Left ventricle myocardium inferior (tissue), 1 donor: ENCODE measurements around the gene CCDC194. TPM values are rescaled to one million over a fixed set of nuclear protein-coding genes. Genes with fewer than 3 reads are reported as not detected.

Experiments used
- DNase-seq: peaks from one replicate; pipeline ENCODE4 v3.0.0-alpha.2; 2020
- H3K27ac ChIP-seq: fragments of 200-600 bp; replicated peaks from 2 replicates; pipeline ENCODE4 v1.8.0; 2021
- H3K27me3 ChIP-seq: fragments of 200-600 bp; 2 replicates; pipeline ENCODE4 v1.8.0; 2021; ENCODE audit warnings: low read depth
- H3K36me3 ChIP-seq: fragments of 200-600 bp; 2 replicates; pipeline ENCODE4 v1.8.0; 2021
- H3K4me1 ChIP-seq: fragments of 200-600 bp; 2 replicates; pipeline ENCODE4 v1.8.0; 2021
- H3K4me3 ChIP-seq: fragments of 200-600 bp; 2 replicates; pipeline ENCODE4 v1.8.0; 2021; ENCODE audit warnings: mild to moderate bottlenecking, moderate library complexity
- H3K9me3 ChIP-seq: fragments of 200-600 bp; replicated peaks from 2 replicates; pipeline ENCODE4 v1.8.0; 2021
- intact Hi-C: fragments of 100-400 bp; cut with micrococcal nuclease; formaldehyde crosslinking; loops from one replicate; pipeline ENCODE4 v1.11.0; 2022
- total RNA-seq: library from RNA; stranded (reverse); fragmentation: NEBNext Ultra II Directional; extraction: Animal tissue kit (Norgen Biotek cat#: 25700); gene quantifications from one replicate; pipeline ENCODE4 v1.2.1, GENCODE V29; 2021
- TF ChIP-seq, protein P1 (sequence below): fragments of 200-600 bp; IDR thresholded peaks from 2 replicates; pipeline ENCODE4 v1.8.0; 2021; ENCODE audit warnings: antibody characterized with exemption, mild to moderate bottlenecking, borderline replicate concordance
- donor health status: DM: no; HTN: yes; CAD: no; lungs with severe emphysema.

Gene CCDC194
- total RNA-seq, 1 donor from 2014 or later = not detected

DNA sequence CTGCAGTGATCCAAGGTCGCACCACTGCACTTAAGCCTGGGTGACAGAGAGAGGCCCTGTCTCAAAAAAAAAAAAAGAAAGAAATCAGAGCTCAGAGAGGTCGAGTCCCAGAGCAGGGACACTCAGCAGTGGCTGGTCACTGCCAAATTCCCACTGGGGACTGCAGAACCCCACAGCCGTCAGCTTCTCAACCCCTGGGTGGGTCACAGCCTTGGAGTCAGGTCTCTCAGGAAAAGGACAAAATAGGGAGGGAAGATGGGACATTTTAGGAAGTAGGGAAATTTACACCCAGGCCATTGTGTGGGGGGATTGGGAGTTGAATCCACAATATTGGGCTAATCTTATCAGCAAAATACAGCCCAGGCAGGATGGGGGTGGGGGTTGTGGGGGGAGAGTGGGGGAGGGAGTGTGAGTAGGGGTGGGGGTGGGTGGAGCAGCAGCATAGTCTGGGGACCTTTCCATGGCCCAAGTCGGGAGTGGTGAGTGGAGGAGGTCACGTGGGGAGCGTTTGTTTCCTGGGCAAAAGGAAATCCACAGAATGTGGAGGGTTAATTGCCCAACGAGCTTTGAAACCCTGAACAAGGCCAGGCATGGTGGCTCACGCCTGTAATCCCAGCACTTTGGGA lies 5.0 kb upstream of the CCDC194 start:
- TF ChIP-seq, protein P1, sequence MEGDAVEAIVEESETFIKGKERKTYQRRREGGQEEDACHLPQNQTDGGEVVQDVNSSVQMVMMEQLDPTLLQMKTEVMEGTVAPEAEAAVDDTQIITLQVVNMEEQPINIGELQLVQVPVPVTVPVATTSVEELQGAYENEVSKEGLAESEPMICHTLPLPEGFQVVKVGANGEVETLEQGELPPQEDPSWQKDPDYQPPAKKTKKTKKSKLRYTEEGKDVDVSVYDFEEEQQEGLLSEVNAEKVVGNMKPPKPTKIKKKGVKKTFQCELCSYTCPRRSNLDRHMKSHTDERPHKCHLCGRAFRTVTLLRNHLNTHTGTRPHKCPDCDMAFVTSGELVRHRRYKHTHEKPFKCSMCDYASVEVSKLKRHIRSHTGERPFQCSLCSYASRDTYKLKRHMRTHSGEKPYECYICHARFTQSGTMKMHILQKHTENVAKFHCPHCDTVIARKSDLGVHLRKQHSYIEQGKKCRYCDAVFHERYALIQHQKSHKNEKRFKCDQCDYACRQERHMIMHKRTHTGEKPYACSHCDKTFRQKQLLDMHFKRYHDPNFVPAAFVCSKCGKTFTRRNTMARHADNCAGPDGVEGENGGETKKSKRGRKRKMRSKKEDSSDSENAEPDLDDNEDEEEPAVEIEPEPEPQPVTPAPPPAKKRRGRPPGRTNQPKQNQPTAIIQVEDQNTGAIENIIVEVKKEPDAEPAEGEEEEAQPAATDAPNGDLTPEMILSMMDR = no peak
- intact Hi-C loops = no loop called here
- H3K27ac ChIP-seq = no peak overlapping the region
- H3K4me1 ChIP-seq = peaks cover 22% of the 10 kb centered on the region
- no peaks in the 10 kb centered on the region for H3K9me3 ChIP-seq
- H3K4me3 ChIP-seq = no peak overlapping the region
- peaks cover 40% of the 10 kb centered on the region for H3K27me3 ChIP-seq
- H3K36me3 ChIP-seq = no peaks in the 10 kb centered on the region
- DNase-seq = no peak

DNA sequence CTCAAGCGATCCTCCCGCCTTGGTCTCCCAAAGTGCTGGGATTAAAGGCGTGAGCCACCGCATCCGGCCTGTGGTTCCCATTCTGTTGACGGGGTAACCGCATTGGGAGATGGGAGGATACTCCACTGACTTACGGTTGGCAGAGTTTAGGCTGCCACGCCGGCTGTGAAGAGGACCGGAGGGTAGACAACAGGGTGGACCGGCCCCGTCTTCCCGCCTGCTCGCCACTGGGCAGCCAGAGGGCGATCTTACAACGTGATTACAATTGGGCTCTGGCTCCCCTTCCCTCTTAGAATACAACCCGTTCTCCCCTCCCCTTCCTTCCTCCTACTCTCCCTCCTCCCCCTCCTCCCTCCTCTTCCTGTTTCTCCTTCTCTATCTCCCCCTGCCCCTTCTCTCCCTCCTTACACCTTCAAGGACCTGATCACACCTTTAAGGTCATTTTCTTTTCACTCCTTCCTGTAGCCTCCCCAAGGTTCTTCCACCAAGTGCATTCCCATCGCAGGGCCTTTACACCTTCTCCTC lies 957 bp upstream of the CCDC194 start:
- H3K9me3 ChIP-seq = no peaks in the 10 kb centered on the region
- peaks cover 48% of the 10 kb centered on the region for H3K27me3 ChIP-seq
- no peak overlapping the region for H3K4me3 ChIP-seq
- intact Hi-C loops = no loop called here
- H3K36me3 ChIP-seq = no peaks in the 10 kb centered on the region
- peak overlapping the region; percentile 18 for H3K27ac ChIP-seq
- TF ChIP-seq, protein P1 = peak; percentile 75
- peaks cover 33% of the 10 kb centered on the region for H3K4me1 ChIP-seq
- DNase-seq = peak; percentile 68

DNA sequence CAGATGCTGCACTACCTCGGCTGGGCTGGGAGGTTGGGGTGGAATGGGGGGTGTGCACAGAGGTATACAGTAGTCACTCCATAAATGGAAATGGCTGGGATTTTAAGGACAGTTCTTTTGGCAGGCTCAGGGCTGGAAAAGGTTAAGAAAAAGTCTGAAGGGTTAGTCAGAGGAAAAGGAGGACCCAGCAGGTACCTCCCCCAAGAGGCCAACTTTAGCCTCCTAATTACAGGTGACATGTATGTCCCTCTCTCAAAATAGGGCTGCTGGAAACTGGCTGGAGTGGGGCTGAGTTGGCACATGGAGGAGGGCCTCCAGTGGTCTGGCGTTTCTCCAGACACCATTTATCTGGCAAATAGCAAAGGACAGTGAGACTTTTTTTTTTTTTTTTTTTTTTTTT lies 994 bp downstream of the CCDC194 start:
- DNase-seq = no peak
- Histone ChIP-seq H3K4me1 (peaks cover 33% of the 10 kb centered on the region), H3K27me3 (peaks cover 48% of the 10 kb centered on the region), H3K36me3 (no peaks in the 10 kb centered on the region), H3K4me3 (no peak overlapping the region), H3K27ac (no peak overlapping the region), H3K9me3 (peaks cover 12% of the 10 kb centered on the region)
- intact Hi-C loops = no loop called here
- TF ChIP-seq, protein P1 = no peak

DNA sequence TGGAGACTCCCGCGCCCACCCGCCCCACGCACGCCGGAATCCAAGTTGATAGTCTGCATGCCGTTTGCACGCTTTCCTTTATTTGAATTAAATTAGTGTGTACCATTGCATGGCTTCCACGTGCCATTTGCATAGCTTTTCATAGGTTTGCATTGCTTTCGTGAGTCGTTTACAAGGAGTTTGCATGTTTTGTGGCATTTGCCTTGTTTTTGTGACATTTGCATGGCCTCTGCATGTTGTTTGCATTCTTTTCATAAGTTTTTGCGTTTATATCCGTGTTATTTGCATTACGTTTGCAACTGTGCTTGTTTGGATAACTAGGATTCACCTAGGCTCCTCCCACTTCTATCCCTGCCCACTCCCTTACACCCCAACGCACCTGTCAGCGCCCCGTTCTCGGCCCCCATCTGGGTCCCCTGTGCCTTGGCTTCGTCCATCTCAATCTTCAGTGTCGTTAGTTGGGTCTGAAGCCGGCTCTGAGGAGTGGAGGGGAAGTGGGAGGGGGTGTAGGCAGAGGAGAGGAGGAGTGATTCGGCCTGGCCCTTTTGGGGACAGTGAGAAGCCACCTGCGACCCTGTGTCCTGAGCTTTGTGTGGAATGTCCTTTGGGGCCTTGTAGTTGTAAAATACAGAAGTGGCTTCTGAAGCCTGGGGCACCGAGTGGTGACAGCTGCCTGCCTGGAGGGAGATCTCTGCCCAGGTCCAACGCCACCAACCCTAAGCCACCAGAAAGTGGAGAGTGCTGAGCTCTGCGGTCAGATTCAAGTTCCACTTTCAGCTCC lies 2.4 kb downstream of the CCDC194 start:
- peaks cover 33% of the 10 kb centered on the region for H3K4me1 ChIP-seq
- H3K4me3 ChIP-seq = peak overlapping the region; percentile 64
- H3K27ac ChIP-seq = no peak overlapping the region
- no peaks in the 10 kb centered on the region for H3K36me3 ChIP-seq
- no peak for DNase-seq
- TF ChIP-seq, protein P1 = peak; percentile 37
- peaks cover 12% of the 10 kb centered on the region for H3K9me3 ChIP-seq
- intact Hi-C loops = no loop called here
- H3K27me3 ChIP-seq = peaks cover 48% of the 10 kb centered on the region

DNA sequence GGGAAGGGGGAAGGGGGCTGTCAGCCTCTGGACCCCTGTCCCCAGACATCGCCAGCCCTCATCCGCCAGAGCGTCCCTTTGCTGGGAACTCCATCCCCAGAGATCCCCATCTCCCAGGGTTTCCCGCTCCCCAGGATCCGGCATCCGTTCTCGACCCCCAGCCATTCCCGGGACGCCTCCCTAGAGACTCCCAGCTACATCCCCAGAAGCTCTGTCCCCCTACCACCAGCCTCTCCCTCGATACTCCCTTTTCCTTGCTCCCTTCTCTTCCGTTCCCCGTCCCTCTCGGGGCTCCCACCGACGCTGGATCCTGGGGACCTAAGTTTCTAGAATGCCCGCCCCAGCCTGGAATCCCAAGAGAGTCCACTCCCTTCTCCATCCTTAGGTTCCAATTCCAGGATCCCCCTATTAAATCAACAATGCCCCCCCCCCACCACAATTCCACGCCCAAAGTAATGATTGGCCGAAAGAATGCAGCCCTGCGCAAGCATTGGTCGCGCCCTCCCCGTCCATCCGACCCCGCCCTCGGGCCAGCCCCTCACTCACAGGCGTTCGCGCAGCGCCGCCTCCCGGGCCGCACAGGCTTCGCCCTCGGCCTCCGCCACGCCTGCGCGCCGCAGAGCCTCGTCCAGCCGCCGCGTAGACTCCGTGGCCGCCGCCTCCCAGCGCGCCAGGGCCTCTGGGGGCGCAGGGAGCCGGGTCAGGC lies 3.2 kb downstream of the CCDC194 start:
- TF ChIP-seq, protein P1 = peak; percentile 79
- Histone ChIP-seq H3K9me3 (peaks cover 12% of the 10 kb centered on the region), H3K36me3 (no peaks in the 10 kb centered on the region), H3K27ac (peak overlapping the region; percentile 30), H3K4me1 (peaks cover 35% of the 10 kb centered on the region), H3K4me3 (peak overlapping the region; percentile 64), H3K27me3 (peaks cover 48% of the 10 kb centered on the region)
- intact Hi-C loops = no loop called here
- DNase-seq = peak; percentile 89
